Muscle layer of duodenum (tissue), 2 donors: ENCODE measurements around the gene KMT2D.
A peak's percentile ranks its signal among the peaks of the same experiment; 100 is the strongest.

Experiments used
- H3K27ac ChIP-seq: one replicate; pipeline ENCODE4 v1.7.0; 2013; ENCODE audit warnings: mild to moderate bottlenecking, low read length
- H3K27me3 ChIP-seq: one replicate; pipeline ENCODE4 v1.7.0; 2013; ENCODE audit warnings: low read depth, mild to moderate bottlenecking, control low read depth, low read length
- H3K36me3 ChIP-seq, 2 donors: one replicate each; pipeline ENCODE4 v1.7.0; 2013; ENCODE audit warnings: low read length in 2 of 2, control low read depth in 1 of 2, mild to moderate bottlenecking in 1 of 2; ENCODE audit not compliant: insufficient read depth in 2 of 2, control insufficient read depth in 1 of 2
- H3K4me1 ChIP-seq, 2 donors: one replicate each; pipeline ENCODE4 v1.7.0; 2013; ENCODE audit warnings: low read length in 2 of 2, mild to moderate bottlenecking in 2 of 2, control low read depth in 1 of 2, moderate library complexity in 1 of 2; ENCODE audit not compliant: insufficient read depth in 2 of 2, control insufficient read depth in 1 of 2
- H3K4me3 ChIP-seq, 2 donors: one replicate each; pipeline ENCODE4 v1.7.0; 2013; ENCODE audit warnings: low read length in 2 of 2, low read depth in 1 of 2, mild to moderate bottlenecking in 1 of 2
- H3K9me3 ChIP-seq, 2 donors: one replicate each; pipeline ENCODE4 v1.7.0; 2013; ENCODE audit warnings: low read length in 2 of 2, control low read depth in 1 of 2, mild to moderate bottlenecking in 1 of 2; ENCODE audit not compliant: control insufficient read depth in 1 of 2
- donor health status: healthy.

KMT2D gene

DNA sequence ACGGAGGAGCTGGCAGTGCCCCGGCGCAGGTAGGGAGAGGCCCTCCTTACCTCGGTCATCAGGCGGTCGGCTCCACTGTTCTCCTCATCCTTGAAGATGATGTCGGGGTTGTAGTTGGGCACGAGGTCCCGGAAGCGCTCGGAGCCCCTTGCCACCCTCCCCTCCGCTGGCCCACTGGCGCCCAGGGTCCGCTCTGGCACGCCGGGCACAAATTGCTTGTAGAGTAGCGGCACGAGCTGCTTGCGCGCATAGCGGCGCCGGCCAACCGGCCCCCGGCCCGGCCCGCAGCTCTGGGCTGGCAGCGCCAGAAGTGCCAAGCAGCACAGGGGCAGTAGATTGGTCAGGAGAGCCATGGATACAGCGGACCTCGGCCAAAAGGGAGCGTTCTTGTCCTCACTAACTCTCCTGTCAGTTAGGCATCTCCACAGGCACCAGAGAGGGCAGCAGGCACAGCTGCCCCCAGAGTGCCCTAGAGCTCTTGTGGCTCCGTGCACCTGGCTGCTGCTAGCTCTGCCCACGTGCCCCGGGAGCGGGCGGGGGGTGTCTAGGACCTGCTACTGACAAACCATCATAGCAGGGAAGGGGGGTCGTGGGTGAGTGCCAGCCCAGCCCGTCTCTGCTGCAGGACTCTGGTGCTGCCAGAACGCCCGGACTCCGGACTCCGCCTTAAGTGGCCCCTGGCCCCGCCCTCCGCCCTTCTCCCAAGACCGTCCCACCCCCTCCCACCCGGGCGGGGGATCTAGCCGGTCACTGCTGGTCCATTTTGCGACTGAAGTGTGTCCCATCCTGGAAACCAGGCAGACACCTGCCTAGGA, 33.8 kb upstream of the KMT2D start, which contains the start of gene DHH:
TSS of gene DHH (minus strand) at position 642 of the 815 bp plus-strand sequence. CDS start at position 353, 289 bp downstream.
- peaks cover 23 to 27% of the 10 kb centered on the region in 2 donors for H3K36me3 ChIP-seq
- peak within 1 kb of the TSS; percentile 21 to 32 for H3K4me3 ChIP-seq
- H3K27ac ChIP-seq = peak within 1 kb of the TSS; percentile 16
- peaks cover 49% of the 10 kb centered on the region for H3K27me3 ChIP-seq
- peaks cover 3 to 54% of the 10 kb centered on the region in 2 donors for H3K4me1 ChIP-seq
- H3K9me3 ChIP-seq = no peaks in the 10 kb centered on the region

DNA sequence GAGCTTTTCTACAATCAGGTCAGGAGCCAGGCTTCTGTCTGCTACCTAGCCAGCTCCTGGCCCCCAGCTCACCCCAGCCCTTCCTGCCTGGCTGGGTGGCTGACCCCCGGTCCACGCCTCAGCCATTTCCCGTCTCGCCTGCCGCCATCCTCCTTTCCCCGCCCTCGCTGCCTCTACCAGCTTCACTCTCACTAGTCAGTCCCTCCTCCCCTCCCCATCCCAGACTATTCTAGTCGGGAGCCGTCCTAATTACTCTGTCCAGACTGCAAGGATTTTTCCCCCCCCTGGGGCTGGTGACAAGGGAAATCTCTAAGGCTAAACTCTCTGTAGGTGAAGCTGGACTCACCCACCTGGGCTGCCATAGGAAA, 33.2 kb upstream of the KMT2D start:
- H3K4me1 ChIP-seq = peaks cover 3 to 54% of the 10 kb centered on the region in 2 donors
- no peaks in the 10 kb centered on the region for H3K9me3 ChIP-seq
- H3K4me3 ChIP-seq = peak overlapping the region; percentile 21 to 32
- H3K27me3 ChIP-seq = peaks cover 54% of the 10 kb centered on the region
- no peak overlapping the region for H3K27ac ChIP-seq
- H3K36me3 ChIP-seq = peaks cover 21 to 23% of the 10 kb centered on the region in 2 donors

DNA sequence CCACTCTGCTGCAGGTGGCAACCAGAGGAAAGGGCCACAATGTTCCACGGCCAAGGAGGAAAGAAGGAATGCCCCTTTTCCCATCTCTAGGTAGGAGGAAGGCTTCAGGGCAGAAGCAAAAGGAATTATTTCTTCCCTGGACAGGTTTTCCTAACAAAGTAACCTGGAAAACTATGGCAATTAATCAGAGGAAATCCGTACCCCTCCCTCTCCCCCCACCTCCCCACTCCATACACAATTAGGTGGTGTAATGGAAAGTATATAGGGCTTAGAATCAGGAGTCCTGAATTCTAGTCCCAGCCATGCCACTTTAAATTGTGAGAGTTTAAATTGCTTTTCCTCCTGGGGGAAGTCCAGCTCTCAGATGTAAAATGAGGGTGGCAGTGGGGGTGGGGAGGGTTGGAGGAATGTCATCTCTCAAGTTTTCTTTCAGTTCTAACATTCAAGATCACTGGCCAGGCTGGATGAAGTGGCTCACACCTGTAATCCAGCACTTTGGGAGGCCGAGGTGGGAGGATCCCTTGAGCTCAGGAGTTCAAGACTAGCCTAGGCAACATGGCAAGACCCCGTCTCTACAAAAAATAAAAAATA, 32.3 kb upstream of the KMT2D start:
- peak overlapping the region; percentile 30 to 43 for H3K4me3 ChIP-seq
- H3K4me1 ChIP-seq = peaks cover 3 to 63% of the 10 kb centered on the region in 2 donors
- H3K27ac ChIP-seq = no peak overlapping the region
- H3K27me3 ChIP-seq = peaks cover 54% of the 10 kb centered on the region
- no peaks in the 10 kb centered on the region for H3K9me3 ChIP-seq
- peaks cover 13 to 14% of the 10 kb centered on the region in 2 donors for H3K36me3 ChIP-seq

DNA sequence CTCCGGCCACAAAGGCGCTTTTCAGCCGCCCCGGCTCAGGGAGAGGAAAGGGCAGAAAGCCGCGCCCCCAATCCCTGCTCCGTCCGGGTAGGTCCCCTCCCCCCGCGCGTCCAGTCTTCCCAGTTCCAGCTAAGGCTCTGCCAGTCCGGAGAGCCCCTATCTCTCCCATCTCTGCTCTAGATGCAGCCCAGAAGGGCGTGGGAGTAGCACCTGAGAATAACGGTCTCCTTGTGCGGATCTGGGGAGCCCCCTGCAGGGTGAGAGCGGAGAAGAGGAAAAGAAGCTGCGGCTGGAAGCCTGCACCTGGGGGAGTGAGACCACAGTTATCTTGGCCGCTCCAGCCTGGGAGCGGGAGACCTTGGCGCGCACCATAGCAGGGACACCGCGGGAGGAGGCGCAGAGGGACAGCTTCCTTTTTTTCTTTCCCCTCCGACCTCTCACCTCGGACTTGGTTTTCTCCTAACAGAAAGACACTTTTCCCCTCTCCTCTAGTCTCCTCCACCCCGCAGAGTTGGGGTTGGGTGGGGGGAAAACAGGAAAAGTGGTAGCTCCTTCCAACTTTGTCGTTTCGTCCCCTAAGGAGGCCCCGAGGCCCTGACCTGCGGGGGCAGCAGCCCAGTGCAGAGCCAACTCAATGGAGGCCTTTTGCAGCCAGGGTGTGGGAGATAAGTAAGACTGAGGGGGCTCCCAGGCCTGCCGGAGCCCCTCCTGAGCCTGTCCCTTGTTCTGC, 31.7 kb upstream of the KMT2D start:
- Histone ChIP-seq H3K4me3 (peak overlapping the region; percentile 30 to 43), H3K36me3 (peaks cover 6 to 8% of the 10 kb centered on the region in 2 donors), H3K4me1 (peaks cover 3 to 63% of the 10 kb centered on the region in 2 donors), H3K27ac (no peak overlapping the region), H3K27me3 (peaks cover 54% of the 10 kb centered on the region), H3K9me3 (no peaks in the 10 kb centered on the region)

DNA sequence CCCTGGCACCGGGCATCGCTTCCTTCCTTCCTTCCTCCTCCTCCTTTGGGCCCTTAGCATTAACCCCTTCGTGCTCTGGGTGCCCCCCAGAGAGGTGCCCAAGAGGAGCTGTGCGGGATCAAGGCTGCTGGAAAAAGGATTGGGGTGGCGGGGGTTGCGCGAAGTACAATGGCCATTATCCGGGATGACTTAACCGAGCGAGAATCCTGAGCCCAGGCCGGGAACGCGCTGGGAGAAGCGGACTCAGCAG, 31.2 kb upstream of the KMT2D start:
- Histone ChIP-seq H3K4me1 (peaks cover 3 to 63% of the 10 kb centered on the region in 2 donors), H3K27ac (no peak overlapping the region), H3K9me3 (no peaks in the 10 kb centered on the region), H3K36me3 (peaks cover 2 to 3% of the 10 kb centered on the region in 2 donors), H3K27me3 (peaks cover 54% of the 10 kb centered on the region), H3K4me3 (peak overlapping the region in 1 of 2 donors; percentile 43)

DNA sequence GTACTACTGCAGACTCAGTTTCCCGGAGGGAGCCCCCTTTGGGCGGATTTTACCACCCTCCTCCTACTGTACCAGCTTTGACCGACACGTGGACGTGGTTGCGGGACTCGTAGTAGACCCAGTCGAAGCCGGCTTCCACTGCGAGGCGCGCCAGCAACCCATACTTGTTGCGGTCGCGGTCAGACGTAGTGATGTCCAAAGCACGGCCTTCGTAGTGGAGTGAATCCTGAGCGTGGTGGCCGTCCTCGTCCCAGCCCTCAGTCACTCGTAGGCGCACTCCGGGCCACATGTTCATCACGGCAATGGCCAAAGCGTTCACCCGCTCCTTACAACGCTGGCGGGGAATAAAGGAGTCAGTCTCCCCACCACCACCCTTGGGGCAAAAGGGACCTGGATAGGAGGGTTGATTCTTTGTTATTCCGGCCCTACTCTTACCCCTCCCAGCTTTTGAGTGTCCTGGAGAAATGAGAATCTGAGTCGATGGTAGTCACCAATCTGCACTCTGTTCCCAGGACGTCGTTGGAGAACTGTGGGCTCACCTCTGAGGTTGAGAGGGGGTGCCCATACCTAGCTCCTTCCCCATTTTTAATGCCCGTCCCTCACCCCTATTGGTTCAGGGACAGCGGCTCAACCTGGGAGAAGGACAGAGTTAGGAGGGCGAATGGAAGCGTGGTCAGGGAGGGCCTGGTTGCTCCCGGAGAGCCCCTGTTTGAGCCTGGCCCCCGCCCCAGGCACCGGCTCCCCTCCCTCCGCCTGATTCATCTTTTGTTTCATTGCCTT, 30.7 kb upstream of the KMT2D start:
- Histone ChIP-seq H3K27me3 (peaks cover 54% of the 10 kb centered on the region), H3K27ac (no peak overlapping the region), H3K4me3 (peak overlapping the region in 1 of 2 donors; percentile 43)

DNA sequence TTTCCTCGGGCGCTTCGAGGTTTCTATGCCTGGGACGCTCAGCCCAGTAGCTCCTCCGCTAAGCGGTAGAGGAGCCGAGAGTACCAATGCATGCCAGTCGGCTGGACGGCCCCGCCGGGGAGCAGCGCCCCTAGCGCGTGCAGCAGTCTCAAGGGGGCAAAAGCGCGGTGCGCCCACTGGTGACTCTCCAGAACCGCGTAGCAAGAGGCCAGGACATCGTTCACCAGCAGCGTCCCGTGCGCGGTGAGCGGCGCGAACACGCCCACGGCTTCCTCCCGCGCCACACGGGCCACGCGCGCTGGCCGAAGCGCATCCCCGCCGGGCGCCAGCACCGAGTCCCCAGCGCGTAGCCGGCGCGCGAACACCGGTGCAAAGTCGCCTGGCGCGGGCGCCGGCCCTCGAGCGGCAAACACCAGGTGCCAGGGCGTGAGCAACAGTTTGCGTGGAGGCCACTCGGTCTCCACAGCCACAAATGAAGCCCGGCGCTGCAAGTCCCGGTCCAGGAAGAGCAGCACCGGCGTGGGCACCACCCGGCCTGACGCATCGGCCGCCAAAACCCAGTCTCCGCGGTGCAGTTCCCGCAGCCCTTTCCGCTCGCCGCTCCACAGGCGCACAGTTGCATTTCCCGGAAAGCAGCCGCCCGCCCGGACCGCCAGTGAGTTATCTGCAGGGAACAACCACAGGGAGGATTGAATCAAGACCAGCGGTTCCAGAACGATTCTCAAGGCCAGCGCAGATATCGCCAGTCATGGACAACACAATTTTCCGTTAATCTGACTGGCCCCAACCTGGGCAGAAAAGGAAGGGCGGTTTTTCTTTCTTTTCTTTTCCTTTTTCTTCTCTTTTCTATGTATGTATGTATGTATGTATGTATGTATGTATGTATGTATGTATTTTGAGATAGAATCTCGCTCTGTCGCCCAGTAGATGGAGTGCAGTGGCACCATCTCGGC, 29.5 kb upstream of the KMT2D start:
- peak overlapping the region; percentile 31 to 55 for H3K4me3 ChIP-seq
- H3K9me3 ChIP-seq = no peaks in the 10 kb centered on the region
- no peak overlapping the region for H3K27ac ChIP-seq
- peaks cover 3 to 63% of the 10 kb centered on the region in 2 donors for H3K4me1 ChIP-seq
- no peaks in the 10 kb centered on the region for H3K36me3 ChIP-seq
- peaks cover 54% of the 10 kb centered on the region for H3K27me3 ChIP-seq

More for the DNA sequence above, 30.7 kb upstream of the KMT2D start:
- Histone ChIP-seq H3K36me3 (no peaks in the 10 kb centered on the region), H3K4me1 (peaks cover 3 to 63% of the 10 kb centered on the region in 2 donors), H3K9me3 (no peaks in the 10 kb centered on the region)

DNA sequence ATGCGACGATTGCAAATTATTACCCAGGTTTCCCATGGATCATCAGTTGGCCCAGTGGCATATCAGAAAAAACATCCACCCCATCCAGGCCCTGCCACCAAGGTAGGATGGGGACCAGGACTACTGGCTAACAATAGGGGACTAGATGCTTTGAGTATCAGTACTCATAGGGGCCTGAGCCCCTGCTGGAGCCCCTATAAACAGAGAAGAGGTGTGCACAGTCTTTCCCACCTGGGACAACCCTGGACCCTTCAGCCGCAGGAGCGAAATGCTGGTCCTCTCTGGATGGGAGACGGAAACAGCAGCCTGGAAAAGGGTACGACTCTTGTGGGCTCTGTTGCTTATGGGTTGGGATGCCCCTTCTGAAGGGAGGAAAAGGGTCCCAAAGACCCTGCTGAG, 28.3 kb upstream of the KMT2D start:
- H3K4me3 ChIP-seq = no peak overlapping the region
- peaks cover 47% of the 10 kb centered on the region for H3K27me3 ChIP-seq
- no peak overlapping the region for H3K27ac ChIP-seq
- no peaks in the 10 kb centered on the region for H3K9me3 ChIP-seq
- peaks cover 3 to 51% of the 10 kb centered on the region in 2 donors for H3K4me1 ChIP-seq
- H3K36me3 ChIP-seq = no peaks in the 10 kb centered on the region

DNA sequence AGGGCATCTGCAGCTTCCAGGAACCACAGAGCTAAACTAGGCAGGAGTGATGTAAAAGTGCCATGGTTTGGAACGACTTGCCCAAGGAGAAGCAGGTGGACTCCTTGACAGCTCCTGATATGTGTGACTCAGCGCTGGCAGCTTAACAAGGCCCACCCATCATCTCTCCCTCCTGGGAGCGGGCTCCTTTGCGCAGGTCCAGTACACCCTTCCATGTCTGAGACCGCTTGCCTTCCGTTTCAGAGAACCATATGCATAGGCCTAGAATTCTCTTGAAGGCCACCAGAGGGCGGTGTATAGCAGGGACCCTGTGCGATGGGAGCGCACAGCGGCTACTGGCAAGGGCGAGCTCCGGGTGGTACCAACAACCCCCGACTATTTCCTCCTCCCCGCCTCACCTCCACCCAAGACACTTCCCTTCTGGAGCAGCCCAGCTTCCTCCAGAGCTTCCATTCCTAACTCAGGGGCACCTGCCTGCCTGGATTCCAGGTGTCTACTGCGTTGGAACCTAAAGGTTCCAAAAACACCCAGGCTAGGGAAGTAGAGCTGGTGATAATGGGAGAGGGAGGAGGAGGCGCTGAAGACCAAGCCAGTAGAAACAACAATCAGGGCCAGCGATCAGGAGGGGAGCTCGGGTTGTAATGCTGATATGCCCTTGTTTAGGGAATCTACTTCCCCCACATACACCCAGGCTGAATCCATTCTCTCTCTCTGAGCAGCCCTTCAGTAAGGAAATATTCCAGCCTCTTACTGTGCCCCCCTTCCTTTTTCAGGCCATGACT, 27.7 kb upstream of the KMT2D start:
- peaks cover 3 to 45% of the 10 kb centered on the region in 2 donors for H3K4me1 ChIP-seq
- H3K36me3 ChIP-seq = no peaks in the 10 kb centered on the region
- no peaks in the 10 kb centered on the region for H3K9me3 ChIP-seq
- H3K27me3 ChIP-seq = peaks cover 41% of the 10 kb centered on the region
- no peak overlapping the region for H3K27ac ChIP-seq
- no peak overlapping the region for H3K4me3 ChIP-seq

DNA sequence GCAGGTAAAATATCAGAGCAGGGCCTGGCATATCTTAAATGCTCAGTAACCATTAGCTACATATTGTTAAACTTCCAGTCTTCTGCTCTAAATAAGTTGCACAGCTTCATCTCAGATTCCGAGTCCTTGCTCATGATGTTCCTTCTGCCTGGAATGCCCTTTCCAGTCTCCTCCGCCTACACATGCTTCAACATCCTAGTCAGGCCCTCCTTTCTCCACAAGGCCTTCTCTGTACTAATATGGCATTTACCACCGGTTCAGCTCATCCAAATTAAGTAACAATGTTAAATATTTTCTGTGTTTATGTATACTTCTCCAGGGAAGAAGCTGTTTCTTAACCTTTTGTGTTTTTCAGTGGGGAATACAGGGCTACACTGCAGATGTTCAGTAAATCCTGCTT, 25.5 kb upstream of the KMT2D start:
- peaks cover 19% of the 10 kb centered on the region for H3K27me3 ChIP-seq
- H3K9me3 ChIP-seq = no peaks in the 10 kb centered on the region
- H3K4me3 ChIP-seq = no peak overlapping the region
- H3K36me3 ChIP-seq = no peaks in the 10 kb centered on the region
- peaks cover 0 to 26% of the 10 kb centered on the region in 2 donors for H3K4me1 ChIP-seq
- H3K27ac ChIP-seq = peak overlapping the region; percentile 28
